Gastroesophageal sphincter (tissue), 4 donors: Measurements from ENCODE around the gene U2AF2. TPM values are rescaled to one million over a fixed set of nuclear protein-coding genes. Genes with fewer than 3 reads are reported as not detected.

Experiments used
- ATAC-seq: fragments of 150-250 bp; one replicate; pipeline ENCODE4 v1.9.1; 2016; ENCODE audit warnings: mild to moderate bottlenecking, moderate library complexity
- H3K27ac ChIP-seq, 4 donors: fragments of 200-600 bp; sonication (generic) in 3 of 4; 1 replicate in 3 of 4; 2 replicates in 1 of 4; pipeline ENCODE4 v1.5.1; 2016 to 2019
- H3K27me3 ChIP-seq: fragments of 200-600 bp; sonication (generic); one replicate; pipeline ENCODE4 v1.5.1; 2019
- H3K36me3 ChIP-seq, 2 donors: fragments of 200-600 bp; sonication (generic); one replicate each; pipeline ENCODE4 v1.5.1; 2019; ENCODE audit warnings: control low read depth in 1 of 2
- H3K4me1 ChIP-seq, 3 donors: fragments of 200-600 bp; sonication (generic); 1 replicate in 2 of 3; 2 replicates in 1 of 3; pipeline ENCODE4 v1.5.1; 2016 to 2019; ENCODE audit warnings: control low read depth in 2 of 3
- H3K4me3 ChIP-seq, 2 donors: fragments of 200-600 bp; sonication (generic); one replicate each; pipeline ENCODE4 v1.5.1; 2019; ENCODE audit warnings: mild to moderate bottlenecking in 1 of 2, moderate library complexity in 1 of 2
- H3K9me3 ChIP-seq, 3 donors: fragments of 200-600 bp; sonication (generic); one replicate each; pipeline ENCODE4 v1.5.1; 2017 to 2019; ENCODE audit warnings: control low read depth in 2 of 3
- CTCF ChIP-seq, 4 experiments: fragments of 200-600 bp in 2 of 4; fragments of 450-650 bp in 2 of 4; sonication (generic) in 1 of 4; IDR thresholded peaks; one replicate each; pipeline ENCODE4 v1.5.1; 2017 to 2019; ENCODE audit warnings: antibody characterized with exemption in 4 of 4, mild to moderate bottlenecking in 2 of 4, moderate library complexity in 2 of 4
- EP300 ChIP-seq: sonication (generic); formaldehyde crosslinking; IDR thresholded peaks from one replicate; pipeline ENCODE4 v1.6.1; 2017; ENCODE audit warnings: antibody characterized with exemption, mild to moderate bottlenecking
- POLR2A ChIP-seq, 2 donors: fragments of 450-650 bp; IDR thresholded peaks; one replicate each; pipeline ENCODE4 v1.6.1; 2017; ENCODE audit warnings: antibody characterized with exemption in 2 of 2, mild to moderate bottlenecking in 2 of 2, moderate library complexity in 1 of 2
- POLR2AphosphoS5 ChIP-seq: sonication (generic); formaldehyde crosslinking; IDR thresholded peaks from one replicate; pipeline ENCODE4 v1.6.1; 2017; ENCODE audit warnings: antibody characterized with exemption
- WGBS, 2 donors: methylation state at CpG; one replicate each; pipeline ENCODE4 v1.1.5; 2018; ENCODE audit warnings: low coverage in 1 of 2; 5-methylcytosine and 5-hydroxymethylcytosine counted together
- total RNA-seq, 4 donors: library from RNA; depleted of rRNA; stranded (reverse); fragments of >200 nt; gene quantifications; one replicate each; pipeline ENCODE4 v1.1.0, GENCODE V29; 2016

U2AF2 gene
- total RNA-seq, 4 donors from 2014 or later: 68.9 to 97.9 (median 91.4) TPM

DNA sequence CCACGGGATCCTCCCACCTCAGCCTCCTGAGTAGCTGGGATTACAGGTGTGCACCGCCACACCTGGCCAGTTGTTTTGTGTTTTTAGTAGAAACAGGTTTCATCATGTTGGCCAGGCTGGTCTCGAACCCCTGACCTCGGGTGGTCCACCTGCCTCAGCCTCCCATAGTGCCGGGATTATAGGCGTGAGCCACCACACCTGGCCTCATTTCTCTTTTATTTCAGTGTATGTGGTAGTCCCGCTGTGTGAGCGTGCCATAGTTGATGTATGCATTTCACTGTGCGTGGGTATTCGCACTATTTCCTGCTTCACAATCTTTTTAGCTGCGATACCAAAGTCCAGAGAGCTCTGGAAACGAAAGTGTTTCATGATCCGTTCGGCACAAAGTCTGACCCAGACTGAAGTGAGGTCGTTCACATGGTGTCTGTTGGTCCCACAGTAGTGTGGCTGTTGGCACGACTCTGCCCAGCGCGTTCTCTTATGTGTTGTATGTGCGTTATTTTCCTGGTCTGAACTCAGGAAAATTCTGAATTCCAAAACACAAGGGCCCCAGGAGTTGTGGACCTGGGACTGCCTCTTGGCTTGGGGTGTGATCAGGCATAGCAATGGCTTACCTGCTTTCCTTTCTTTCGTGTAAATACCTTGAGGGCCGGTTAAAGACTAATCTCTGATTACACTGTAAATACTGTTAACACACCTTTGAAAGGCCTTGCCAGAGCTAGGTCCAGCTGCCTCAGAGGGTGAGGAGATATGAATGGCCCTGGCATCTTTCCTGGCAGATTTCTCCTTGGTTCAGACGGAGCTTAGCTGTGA is 28.8 kb downstream of the U2AF2 start:
- Histone ChIP-seq H3K27ac (no peak overlapping the region), H3K4me1 (peaks cover 0 to 60% (median 0%) of the 10 kb centered on the region in 3 donors), H3K9me3 (no peaks in the 10 kb centered on the region), H3K4me3 (no peak overlapping the region), H3K36me3 (peaks cover 0 to 98% of the 10 kb centered on the region in 2 donors), H3K27me3 (no peaks in the 10 kb centered on the region)
- 85 to 92% methylated on average over 9 to 20 of the region's 22 CpGs for WGBS, 2 donors
- TF ChIP-seq EP300: no peak
- no peak for TF ChIP-seq POLR2AphosphoS5
- TF ChIP-seq POLR2A (IDR thresholded peaks at IDR 0.05): no peak
- no peak for TF ChIP-seq CTCF (IDR thresholded peaks at IDR 0.05)
- ATAC-seq: no peak

- WGBS, 2 donors: 96% methylated on average over 13 of the region's 60 CpGs; no CpG with 5 or more reads in 1 of the 2 donors
- no peak for ATAC-seq
- Histone ChIP-seq H3K4me1 (peaks cover 0 to 48% (median 0%) of the 10 kb centered on the region in 3 donors), H3K36me3 (peaks cover 0 to 98% of the 10 kb centered on the region in 2 donors), H3K27me3 (no peaks in the 10 kb centered on the region), H3K4me3 (no peak overlapping the region), H3K27ac (no peak overlapping the region), H3K9me3 (no peaks in the 10 kb centered on the region)
- no peak for TF ChIP-seq EP300
- no peak for TF ChIP-seq POLR2AphosphoS5
- TF ChIP-seq CTCF (IDR thresholded peaks at IDR 0.05): no peak
- TF ChIP-seq POLR2A (IDR thresholded peaks at IDR 0.05): no peak
These were observed 30.3 kb downstream of the U2AF2 start for GRCh38 chr19:55684946-55685681.

GRCh38 chr19:55685776-55686175 is 30.9 kb downstream of the U2AF2 start:
- TF ChIP-seq EP300 (no peak), POLR2AphosphoS5 (no peak), POLR2A (IDR thresholded peaks at IDR 0.05) (no peak), CTCF (IDR thresholded peaks at IDR 0.05) (no peak)
- H3K4me1 ChIP-seq: peaks cover 0 to 42% (median 0%) of the 10 kb centered on the region in 3 donors
- no peaks in the 10 kb centered on the region for H3K9me3 ChIP-seq
- WGBS, 2 donors: no CpG with 5 or more reads among the region's 6 CpGs
- ATAC-seq: no peak
- peaks cover 0 to 98% of the 10 kb centered on the region in 2 donors for H3K36me3 ChIP-seq
- no peak overlapping the region for H3K27ac ChIP-seq
- H3K27me3 ChIP-seq: no peaks in the 10 kb centered on the region
- no peak overlapping the region for H3K4me3 ChIP-seq

- no peak for ATAC-seq
- no peak overlapping the region for H3K27ac ChIP-seq
These were observed 31.6 kb downstream of the U2AF2 start for GRCh38 chr19:55686311-55687050.

More at GRCh38 chr19:55686311-55687050, 31.6 kb downstream of the U2AF2 start:
- no peaks in the 10 kb centered on the region for H3K9me3 ChIP-seq
- WGBS, 2 donors: 72 to 83% methylated on average over 9 to 14 of the region's 29 CpGs
- H3K4me1 ChIP-seq: peaks cover 0 to 35% (median 0%) of the 10 kb centered on the region in 3 donors
- no peaks in the 10 kb centered on the region for H3K27me3 ChIP-seq
- H3K36me3 ChIP-seq: peaks cover 0 to 100% of the 10 kb centered on the region in 2 donors
- H3K4me3 ChIP-seq: no peak overlapping the region
- TF ChIP-seq EP300 (no peak), CTCF (IDR thresholded peaks at IDR 0.05) (no peak), POLR2A (IDR thresholded peaks at IDR 0.05) (no peak), POLR2AphosphoS5 (no peak)
